PFSK-1 (cell line): Measurements from ENCODE around the gene MYO5B.

ENCODE experiments used
- FOXP2 ChIP-seq: optimal IDR thresholded peaks from 2 replicates; pipeline ENCODE3; 2011; ENCODE audit warnings: borderline replicate concordance, control low read depth, inconsistent platforms; ENCODE audit not compliant: insufficient read depth; ENCODE audit errors: extremely low read length, extremely low read depth
- POLR2AphosphoS5 ChIP-seq: IDR thresholded peaks from 2 replicates; pipeline ENCODE4 v1.6.1; 2012; ENCODE audit warnings: low read depth, mild to moderate bottlenecking, control low read depth, low read length, moderate library complexity
- SIN3A ChIP-seq: IDR thresholded peaks from 2 replicates; pipeline ENCODE4 v1.6.1; 2012; ENCODE audit warnings: mild to moderate bottlenecking, low read length, moderate library complexity, borderline replicate concordance; ENCODE audit not compliant: insufficient read depth
- TAF1 ChIP-seq: IDR thresholded peaks from 2 replicates; pipeline ENCODE4 v1.6.1; 2012; ENCODE audit warnings: low read length, control low read depth, borderline replicate concordance; ENCODE audit not compliant: insufficient read depth
- TF ChIP-seq, protein P1 (sequence below), 2 experiments: IDR thresholded peaks; 2 replicates each; pipeline versions ENCODE4 v1.6.1 to v1.8.0; 2011 to 2012; ENCODE audit warnings: low read depth in 2 of 2, low read length in 2 of 2, control low read depth in 1 of 2, inconsistent platforms in 1 of 2, mild to moderate bottlenecking in 1 of 2, moderate library complexity in 1 of 2; ENCODE audit not compliant: insufficient read depth in 1 of 2

GRCh38 chr18:49907346-49907929, 287.5 kb downstream of the MYO5B start:
- TF ChIP-seq, protein P1, sequence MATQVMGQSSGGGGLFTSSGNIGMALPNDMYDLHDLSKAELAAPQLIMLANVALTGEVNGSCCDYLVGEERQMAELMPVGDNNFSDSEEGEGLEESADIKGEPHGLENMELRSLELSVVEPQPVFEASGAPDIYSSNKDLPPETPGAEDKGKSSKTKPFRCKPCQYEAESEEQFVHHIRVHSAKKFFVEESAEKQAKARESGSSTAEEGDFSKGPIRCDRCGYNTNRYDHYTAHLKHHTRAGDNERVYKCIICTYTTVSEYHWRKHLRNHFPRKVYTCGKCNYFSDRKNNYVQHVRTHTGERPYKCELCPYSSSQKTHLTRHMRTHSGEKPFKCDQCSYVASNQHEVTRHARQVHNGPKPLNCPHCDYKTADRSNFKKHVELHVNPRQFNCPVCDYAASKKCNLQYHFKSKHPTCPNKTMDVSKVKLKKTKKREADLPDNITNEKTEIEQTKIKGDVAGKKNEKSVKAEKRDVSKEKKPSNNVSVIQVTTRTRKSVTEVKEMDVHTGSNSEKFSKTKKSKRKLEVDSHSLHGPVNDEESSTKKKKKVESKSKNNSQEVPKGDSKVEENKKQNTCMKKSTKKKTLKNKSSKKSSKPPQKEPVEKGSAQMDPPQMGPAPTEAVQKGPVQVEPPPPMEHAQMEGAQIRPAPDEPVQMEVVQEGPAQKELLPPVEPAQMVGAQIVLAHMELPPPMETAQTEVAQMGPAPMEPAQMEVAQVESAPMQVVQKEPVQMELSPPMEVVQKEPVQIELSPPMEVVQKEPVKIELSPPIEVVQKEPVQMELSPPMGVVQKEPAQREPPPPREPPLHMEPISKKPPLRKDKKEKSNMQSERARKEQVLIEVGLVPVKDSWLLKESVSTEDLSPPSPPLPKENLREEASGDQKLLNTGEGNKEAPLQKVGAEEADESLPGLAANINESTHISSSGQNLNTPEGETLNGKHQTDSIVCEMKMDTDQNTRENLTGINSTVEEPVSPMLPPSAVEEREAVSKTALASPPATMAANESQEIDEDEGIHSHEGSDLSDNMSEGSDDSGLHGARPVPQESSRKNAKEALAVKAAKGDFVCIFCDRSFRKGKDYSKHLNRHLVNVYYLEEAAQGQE (IDR thresholded peaks at IDR 0.05; ENCODE audit: insufficient read depth in 1 of 2, low read depth in 2 of 2, low read length in 2 of 2): no peak
- TF ChIP-seq POLR2AphosphoS5: no peak
- no peak for TF ChIP-seq SIN3A
- TF ChIP-seq TAF1: no peak
- TF ChIP-seq FOXP2: no peak
